ENCODE data around the gene KIF27. TPM values are rescaled to one million over a fixed set of nuclear protein-coding genes. Genes with fewer than 3 reads are reported as not detected.
A peak's percentile ranks its signal among the peaks of the same experiment; 100 is the strongest.

The KIF27 gene
- total and polyA plus RNA-seq, 8 donors: 5.6 to 26.0 (median 19.3) TPM

GRCh38 chr9:83965350-83966208, 44.3 kb upstream of the KIF27 start:
- no peak for DNase-seq
- H3K36me3 ChIP-seq: peaks cover 7 to 48% of the 10 kb centered on the region in 2 donors
- H3K9me3 ChIP-seq: no peaks in the 10 kb centered on the region
- H3K4me3 ChIP-seq: no peak overlapping the region
- no peak for ATAC-seq
- intact Hi-C loops (cut with DNase I): no loop called here
- TF ChIP-seq CTCF (IDR thresholded peaks at IDR 0.05): no peak
- peak overlapping the region in 1 of 2 donors; percentile 41 for H3K27ac ChIP-seq
- H3K4me1 ChIP-seq: no peaks in the 10 kb centered on the region
- no peaks in the 10 kb centered on the region for H3K27me3 ChIP-seq

- H3K36me3 ChIP-seq: peaks cover 7 to 42% of the 10 kb centered on the region in 2 donors
- DNase-seq (no peak), ATAC-seq (no peak)
- no peaks in the 10 kb centered on the region for H3K4me1 ChIP-seq
- no peaks in the 10 kb centered on the region for H3K9me3 ChIP-seq
- H3K4me3 ChIP-seq: no peak overlapping the region
- peak overlapping the region in 1 of 2 donors; percentile 41 for H3K27ac ChIP-seq
- no peak for TF ChIP-seq CTCF (IDR thresholded peaks at IDR 0.05)
- intact Hi-C loops (cut with DNase I): no loop called here
- H3K27me3 ChIP-seq: no peaks in the 10 kb centered on the region
Measured at GRCh38 chr9:83964973-83965349, 43.7 kb upstream of the KIF27 start.

GRCh38 chr9:83962165-83962564, 40.9 kb upstream of the KIF27 start:
- Histone ChIP-seq H3K36me3 (peaks cover 0 to 14% of the 10 kb centered on the region in 2 donors), H3K9me3 (no peaks in the 10 kb centered on the region), H3K4me3 (no peak overlapping the region), H3K4me1 (peaks cover 0 to 7% of the 10 kb centered on the region in 2 donors), H3K27ac (no peak overlapping the region), H3K27me3 (no peaks in the 10 kb centered on the region)
- ATAC-seq (no peak), DNase-seq (no peak)
- intact Hi-C loops (cut with DNase I): no loop called here
- TF ChIP-seq CTCF (IDR thresholded peaks at IDR 0.05): no peak

GRCh38 chr9:83960991-83961390, 39.8 kb upstream of the KIF27 start:
- Histone ChIP-seq H3K9me3 (no peaks in the 10 kb centered on the region), H3K36me3 (peaks cover 0 to 2% of the 10 kb centered on the region in 2 donors), H3K27me3 (no peaks in the 10 kb centered on the region), H3K4me3 (no peak overlapping the region), H3K4me1 (peaks cover 0 to 10% of the 10 kb centered on the region in 2 donors), H3K27ac (no peak overlapping the region)
- intact Hi-C loops (cut with DNase I): no loop called here
- no peak for ATAC-seq
- TF ChIP-seq CTCF (IDR thresholded peaks at IDR 0.05): no peak
- DNase-seq: no peak

GRCh38 chr9:83959061-83959460, 37.8 kb upstream of the KIF27 start:
- H3K27me3 ChIP-seq: no peaks in the 10 kb centered on the region
- peaks cover 0 to 23% of the 10 kb centered on the region in 2 donors for H3K4me1 ChIP-seq
- no peaks in the 10 kb centered on the region for H3K9me3 ChIP-seq
- peaks cover 0 to 9% of the 10 kb centered on the region in 2 donors for H3K36me3 ChIP-seq
- DNase-seq: no peak
- ATAC-seq: no peak
- H3K27ac ChIP-seq: no peak overlapping the region
- no peak for TF ChIP-seq CTCF (IDR thresholded peaks at IDR 0.05)
- intact Hi-C loops (cut with DNase I): no loop called here
- H3K4me3 ChIP-seq: no peak overlapping the region

Data from left lung (tissue), 10 donors.